HEK293T (cell line): Measurements from ENCODE around the gene AGAP2.
A peak's percentile ranks its signal among the peaks of the same experiment; 100 is the strongest.
"Not testable (repeated sequence)": the region's sequence is repeated elsewhere in the genome, so short reads cannot be mapped to it uniquely, and the experiment has no call there.

Source experiments
- CTCF ChIA-PET: fragments of 350-600 bp; formaldehyde crosslinking; extraction: SDS; loops from one replicate; lab custom pipeline; 2021; ENCODE audit warnings: antibody characterized with exemption, inconsistent platforms; lab: Yijun Ruan, JAX
- POLR2A ChIA-PET: fragments of 350-600 bp; formaldehyde crosslinking; extraction: SDS; loops from one replicate; lab custom pipeline; 2020; ENCODE audit warnings: antibody characterized with exemption, inconsistent platforms; lab: Yijun Ruan, JAX
- DNase-seq: peaks from one replicate; pipeline ENCODE4 v3.0.0; 2012; ENCODE audit warnings: mixed read lengths; ENCODE audit errors: extremely low spot score
- ARNT ChIP-seq: fragments of 450-650 bp; IDR thresholded peaks from 2 replicates; pipeline ENCODE4 v1.6.1; 2017; ENCODE audit warnings: mild to moderate bottlenecking
- BHLHE40 ChIP-seq: fragments of 450-650 bp; IDR thresholded peaks from 2 replicates; pipeline ENCODE4 v1.6.1; 2016; ENCODE audit warnings: mild to moderate bottlenecking, moderate library complexity, borderline replicate concordance
- CTBP1 ChIP-seq: fragments of 450-650 bp; IDR thresholded peaks from 2 replicates; pipeline ENCODE4 v1.6.1; 2016; ENCODE audit warnings: borderline replicate concordance
- ELF4 ChIP-seq: fragments of 450-650 bp; IDR thresholded peaks from 2 replicates; pipeline ENCODE4 v1.6.1; 2017; ENCODE audit warnings: antibody characterized with exemption
- FOXA1 ChIP-seq: fragments of 450-650 bp; IDR thresholded peaks from 2 replicates; pipeline ENCODE4 v1.6.1; 2016; ENCODE audit warnings: mild to moderate bottlenecking
- FOXK2 ChIP-seq: fragments of 450-650 bp; IDR thresholded peaks from 2 replicates; pipeline ENCODE4 v1.6.1; 2016; ENCODE audit warnings: mild to moderate bottlenecking
- FOXM1 ChIP-seq: fragments of 450-650 bp; IDR thresholded peaks from 2 replicates; pipeline ENCODE4 v1.6.1; 2017; ENCODE audit warnings: mild to moderate bottlenecking, borderline replicate concordance
- HDGF ChIP-seq: fragments of 450-650 bp; IDR thresholded peaks from 2 replicates; pipeline ENCODE4 v1.6.1; 2017; ENCODE audit warnings: antibody characterized with exemption, borderline replicate concordance
- L3MBTL2 ChIP-seq: fragments of 450-650 bp; conservative IDR thresholded peaks from 2 replicates; pipeline ENCODE4 v1.6.1; 2016; ENCODE audit warnings: mild to moderate bottlenecking
- LEF1 ChIP-seq: fragments of 450-650 bp; IDR thresholded peaks from 2 replicates; pipeline ENCODE4 v1.6.1; 2017; ENCODE audit warnings: mild to moderate bottlenecking, borderline replicate concordance
- NFRKB ChIP-seq: fragments of 450-650 bp; IDR thresholded peaks from 2 replicates; pipeline ENCODE4 v1.6.1; 2016; ENCODE audit warnings: mild to moderate bottlenecking, moderate library complexity
- SP1 ChIP-seq: fragments of 450-650 bp; IDR thresholded peaks from 2 replicates; pipeline ENCODE4 v1.6.1; 2017
- SUZ12 ChIP-seq: fragments of 450-650 bp; IDR thresholded peaks from 2 replicates; pipeline ENCODE4 v1.6.1; 2016; ENCODE audit warnings: mild to moderate bottlenecking
- TARDBP ChIP-seq: fragments of 450-650 bp; IDR thresholded peaks from 2 replicates; pipeline ENCODE4 v1.6.1; 2016
- ZNF384 ChIP-seq: fragments of 450-650 bp; IDR thresholded peaks from 2 replicates; pipeline ENCODE4 v1.6.1; 2016
- TF ChIP-seq, protein P1 (sequence below): fragments of 450-650 bp; IDR thresholded peaks from 2 replicates; pipeline ENCODE4 v1.6.1; 2016

The AGAP2 gene

DNA sequence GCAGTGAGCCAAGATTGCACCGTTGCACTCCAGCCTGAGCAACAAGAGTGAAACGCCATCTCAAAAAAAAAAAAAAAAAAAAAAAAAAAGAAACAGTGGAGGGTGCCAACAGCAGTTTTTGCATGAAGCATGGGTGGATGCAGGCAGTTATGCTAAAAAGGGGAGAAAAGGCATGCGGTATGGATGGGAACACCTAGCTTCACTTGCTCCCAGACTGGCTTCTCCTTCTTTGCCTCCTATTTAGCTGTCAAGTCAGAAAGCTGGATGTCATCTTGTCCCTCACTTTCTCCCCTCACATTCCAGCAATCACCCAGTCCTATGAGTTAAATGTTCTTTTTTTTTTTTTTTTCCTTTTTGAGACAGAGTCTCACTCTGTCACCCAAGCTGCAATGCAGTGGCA, 36.5 kb upstream of the AGAP2 start:
- ChIA-PET POLR2A (interaction anchor here (1.5 kb wide), 1 partner anchor 8 kb away, joined by 3 read pairs; no protein-coding TSS in a partner anchor), CTCF (no interaction called here)
- no peak for TF ChIP-seq BHLHE40
- TF ChIP-seq, protein P1, sequence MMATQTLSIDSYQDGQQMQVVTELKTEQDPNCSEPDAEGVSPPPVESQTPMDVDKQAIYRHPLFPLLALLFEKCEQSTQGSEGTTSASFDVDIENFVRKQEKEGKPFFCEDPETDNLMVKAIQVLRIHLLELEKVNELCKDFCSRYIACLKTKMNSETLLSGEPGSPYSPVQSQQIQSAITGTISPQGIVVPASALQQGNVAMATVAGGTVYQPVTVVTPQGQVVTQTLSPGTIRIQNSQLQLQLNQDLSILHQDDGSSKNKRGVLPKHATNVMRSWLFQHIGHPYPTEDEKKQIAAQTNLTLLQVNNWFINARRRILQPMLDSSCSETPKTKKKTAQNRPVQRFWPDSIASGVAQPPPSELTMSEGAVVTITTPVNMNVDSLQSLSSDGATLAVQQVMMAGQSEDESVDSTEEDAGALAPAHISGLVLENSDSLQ = no peak
- no peak for TF ChIP-seq ZNF384
- TF ChIP-seq SP1 = no peak
- no peak for TF ChIP-seq TARDBP
- TF ChIP-seq CTBP1 = no peak
- no peak for TF ChIP-seq ARNT
- no peak for TF ChIP-seq L3MBTL2
- no peak for TF ChIP-seq SUZ12
- TF ChIP-seq HDGF = no peak
- TF ChIP-seq NFRKB = no peak
- no peak for TF ChIP-seq FOXM1
- no peak for TF ChIP-seq ELF4
- no peak for TF ChIP-seq FOXK2
- no peak for TF ChIP-seq LEF1
- no peak for TF ChIP-seq FOXA1
- no peak for DNase-seq

DNA sequence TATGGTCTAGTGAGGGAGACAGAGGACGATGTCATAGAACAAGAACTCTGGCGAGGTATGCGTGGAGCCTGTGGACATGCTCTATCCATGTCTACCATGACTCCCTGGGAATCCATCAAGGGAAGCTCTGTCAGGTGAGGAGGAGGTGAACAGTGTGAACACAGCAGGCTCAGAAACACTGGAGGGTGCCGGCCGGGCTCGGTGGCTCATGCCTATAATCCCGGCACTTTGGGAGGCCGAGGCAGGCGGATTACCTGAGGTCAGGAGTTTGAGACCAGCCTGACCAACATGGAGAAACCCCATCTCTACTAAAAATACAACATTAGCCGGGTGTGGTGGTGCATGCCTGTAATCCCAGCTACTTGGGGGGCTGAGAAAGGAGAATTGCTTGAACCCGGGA, 36.1 kb upstream of the AGAP2 start:
- CTCF ChIA-PET, DNase-seq: not testable (repeated sequence)
- POLR2A ChIA-PET = interaction anchor here (1.5 kb wide), 1 partner anchor 9 kb away, joined by 3 read pairs; no protein-coding TSS in a partner anchor

DNA sequence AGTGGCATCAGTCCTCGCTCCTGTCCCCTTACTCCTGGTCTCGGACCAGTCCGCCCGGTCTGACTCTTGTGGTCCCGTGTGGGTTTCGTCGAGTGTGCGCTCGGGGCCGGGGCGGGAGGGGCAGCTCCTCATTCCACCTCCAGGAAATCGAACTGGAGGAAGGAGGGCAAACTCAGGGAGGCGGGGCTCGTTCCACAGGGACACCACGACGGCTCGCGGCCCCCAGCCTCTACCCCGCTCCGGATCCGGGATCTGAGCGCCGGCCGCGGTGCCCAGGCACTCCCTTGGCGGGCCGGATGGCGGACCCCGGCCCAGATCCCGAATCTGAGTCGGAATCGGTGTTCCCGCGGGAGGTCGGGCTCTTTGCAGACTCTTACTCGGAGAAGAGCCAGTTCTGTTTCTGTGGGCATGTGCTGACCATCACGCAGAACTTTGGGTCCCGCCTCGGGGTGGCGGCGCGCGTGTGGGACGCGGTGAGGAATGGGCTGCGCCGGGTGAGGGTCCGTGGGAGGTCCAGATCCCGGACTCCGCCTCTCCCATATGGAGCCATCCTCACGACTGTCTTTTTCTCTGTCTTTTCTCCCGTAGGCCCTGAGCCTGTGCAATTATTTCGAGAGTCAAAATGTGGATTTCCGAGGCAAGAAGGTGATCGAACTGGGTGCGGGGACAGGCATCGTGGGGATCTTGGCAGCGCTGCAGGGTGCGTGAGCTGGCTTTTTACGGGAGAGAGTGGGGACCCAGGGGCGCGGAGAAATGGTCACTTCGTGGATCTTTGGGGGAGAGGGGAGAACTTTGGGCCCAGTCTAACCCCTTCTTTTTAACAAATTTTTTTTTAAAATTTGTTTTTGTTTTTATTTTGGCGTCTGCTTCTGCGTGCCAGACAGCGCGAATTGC, 34.1 kb upstream of the AGAP2 start, which contains the start of gene EEF1AKMT3:
EEF1AKMT3 (plus strand) TSS at position 186 of the 894 bp plus-strand sequence; CDS start at position 297, 111 bp downstream.
- peak; percentile 67 for DNase-seq
- CTCF ChIA-PET = interaction anchor here (0.6 to 1.2 kb wide), 5 partner anchors 9 to 225 kb away, joined by 3 to 7 read pairs (median 4); partner anchors contain the start of genes DCTN2 and TSFM
- POLR2A ChIA-PET = interaction anchor here (0.7 to 1.8 kb wide), 22 partner anchors 9 to 168 kb away, joined by 3 to 28 read pairs (median 5); partner anchors contain the start of genes ATP23, CDK4, CTDSP2 and MARCHF9
- TF ChIP-seq ZNF384 (no peak), L3MBTL2 (peak; percentile 60)

DNA sequence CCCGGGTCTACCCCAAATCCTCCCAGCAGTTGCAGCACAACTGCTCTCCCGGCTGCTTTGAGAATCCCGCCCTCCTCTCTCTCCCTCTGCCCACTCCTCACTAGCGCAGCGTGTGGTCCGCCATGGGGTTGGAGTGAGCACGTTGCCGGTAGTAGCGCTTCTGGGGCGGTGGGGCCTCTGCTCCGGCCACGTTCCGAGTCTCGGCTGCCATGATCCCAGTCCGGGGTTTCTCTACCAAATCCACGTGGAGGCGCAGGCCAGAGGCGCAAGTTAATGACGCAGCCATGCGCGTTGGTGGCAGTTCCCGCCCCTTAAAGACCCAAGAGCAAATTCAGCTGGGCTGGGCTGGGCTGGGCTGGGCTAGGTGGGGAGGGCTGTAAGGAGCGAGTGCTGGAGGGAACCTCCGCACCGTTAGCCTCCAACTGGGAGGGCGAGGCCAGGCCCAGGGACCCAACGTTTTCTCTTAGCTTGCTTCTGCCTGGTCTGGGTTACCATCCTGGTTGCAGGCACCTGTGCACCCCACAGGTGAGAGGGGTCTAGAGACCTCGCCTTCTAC, 33.4 kb upstream of the AGAP2 start, which contains the start of gene METTL1:
METTL1 (minus strand) TSS at position 233 of the 556 bp plus-strand sequence; CDS start at position 211, 22 bp downstream.
- ChIA-PET POLR2A (interaction anchor here (0.7 to 1.8 kb wide), 22 partner anchors 9 to 169 kb away, joined by 3 to 28 read pairs (median 5); partner anchors contain the start of genes ATP23, CDK4, CTDSP2 and MARCHF9), CTCF (interaction anchor here (0.6 to 1.2 kb wide), 5 partner anchors 9 to 225 kb away, joined by 3 to 7 read pairs (median 4); partner anchors contain the start of genes DCTN2 and TSFM)
- DNase-seq = peak; percentile 90
- no peak for TF ChIP-seq FOXK2
- no peak for TF ChIP-seq ARNT
- TF ChIP-seq HDGF = 0 out of 2 replicates have a peak, but pooled peaks have one; percentile 56
- no peak for TF ChIP-seq CTBP1
- no peak for TF ChIP-seq SUZ12
- no peak for TF ChIP-seq FOXM1
- no peak for TF ChIP-seq FOXA1
- no peak for TF ChIP-seq LEF1
- peak; percentile 86 for TF ChIP-seq L3MBTL2
- no peak for TF ChIP-seq BHLHE40
- TF ChIP-seq NFRKB = peak; percentile 60
- no peak for TF ChIP-seq SP1
- TF ChIP-seq TARDBP = no peak
- TF ChIP-seq ELF4 = 0 out of 2 replicates have a peak, but pooled peaks have one; percentile 26
- TF ChIP-seq, protein P1 = no peak
- TF ChIP-seq ZNF384 = no peak

DNA sequence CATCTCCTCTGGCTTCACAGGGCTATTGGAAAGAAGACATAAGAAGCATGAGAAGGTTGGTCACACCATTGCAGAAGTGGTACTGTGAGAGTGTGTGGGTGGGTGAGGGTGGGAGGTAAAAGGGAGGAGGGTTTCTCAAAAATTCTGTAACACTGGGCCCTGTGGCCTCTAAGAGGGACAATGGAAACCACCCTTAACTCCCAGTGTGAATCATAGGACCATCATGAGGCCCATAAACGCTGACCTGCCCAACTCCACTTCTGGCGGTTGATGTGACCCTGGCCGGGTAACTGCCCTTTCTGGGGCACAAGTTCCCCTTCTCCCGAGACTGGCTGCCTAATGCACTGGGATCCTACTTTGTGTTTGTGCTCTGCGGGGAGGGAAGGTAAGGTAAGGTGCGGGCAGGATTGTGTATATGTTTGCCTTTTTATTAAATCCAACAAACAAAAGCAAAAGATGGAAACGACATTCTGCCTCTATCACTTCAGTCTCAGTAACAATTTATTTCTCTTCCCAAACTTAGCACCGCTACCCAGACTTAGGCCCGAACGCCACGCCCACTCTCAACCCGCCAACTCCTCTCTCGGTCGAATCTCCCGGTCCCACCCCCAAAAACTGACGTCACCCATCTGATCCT, 32.8 kb upstream of the AGAP2 start:
- DNase-seq = peak; percentile 85
- TF ChIP-seq L3MBTL2 (no peak), FOXK2 (no peak), ELF4 (no peak), LEF1 (no peak), FOXM1 (no peak), ARNT (no peak), CTBP1 (no peak), HDGF (no peak), NFRKB (no peak), BHLHE40 (no peak), ZNF384 (no peak), TARDBP (no peak), SP1 (no peak), FOXA1 (no peak), SUZ12 (no peak)
- TF ChIP-seq, protein P1 = no peak
- CTCF ChIA-PET = interaction anchor here (0.8 kb wide), 1 partner anchor 10 kb away, joined by 3 read pairs; no protein-coding TSS in a partner anchor
- POLR2A ChIA-PET = interaction anchor here (0.8 to 1.8 kb wide), 18 partner anchors 8 to 170 kb away, joined by 3 to 28 read pairs (median 6); partner anchors contain the start of genes ATP23, CDK4, CTDSP2 and MARCHF9
